Right lobe of liver (tissue), 4 donors: ENCODE measurements around the gene NDUFS8.

ENCODE experiments used
- POLR2A ChIP-seq: fragments of 450-650 bp; IDR thresholded peaks from one replicate; pipeline ENCODE4 v1.6.1; 2017; ENCODE audit warnings: antibody characterized with exemption, mild to moderate bottlenecking
- TF ChIP-seq, protein P1 (sequence below), 4 donors: fragments of 200-600 bp in 3 of 4; fragments of 450-650 bp in 1 of 4; IDR thresholded peaks; one replicate each; pipeline versions ENCODE4 v1.5.1 to v1.8.0; 2016 to 2022; ENCODE audit warnings: antibody characterized with exemption in 4 of 4, mild to moderate bottlenecking in 2 of 4
- donor health status: DM: no; HTN: no; CAD: no.
- donor health status: DM: no; HTN: no; CAD: no.
- donor health status: DM: no; HTN: yes; CAD: no.

GRCh38 chr11:68012843-68013610, 17.5 kb upstream of the NDUFS8 start:
- TF ChIP-seq POLR2A = no peak
- TF ChIP-seq, protein P1, sequence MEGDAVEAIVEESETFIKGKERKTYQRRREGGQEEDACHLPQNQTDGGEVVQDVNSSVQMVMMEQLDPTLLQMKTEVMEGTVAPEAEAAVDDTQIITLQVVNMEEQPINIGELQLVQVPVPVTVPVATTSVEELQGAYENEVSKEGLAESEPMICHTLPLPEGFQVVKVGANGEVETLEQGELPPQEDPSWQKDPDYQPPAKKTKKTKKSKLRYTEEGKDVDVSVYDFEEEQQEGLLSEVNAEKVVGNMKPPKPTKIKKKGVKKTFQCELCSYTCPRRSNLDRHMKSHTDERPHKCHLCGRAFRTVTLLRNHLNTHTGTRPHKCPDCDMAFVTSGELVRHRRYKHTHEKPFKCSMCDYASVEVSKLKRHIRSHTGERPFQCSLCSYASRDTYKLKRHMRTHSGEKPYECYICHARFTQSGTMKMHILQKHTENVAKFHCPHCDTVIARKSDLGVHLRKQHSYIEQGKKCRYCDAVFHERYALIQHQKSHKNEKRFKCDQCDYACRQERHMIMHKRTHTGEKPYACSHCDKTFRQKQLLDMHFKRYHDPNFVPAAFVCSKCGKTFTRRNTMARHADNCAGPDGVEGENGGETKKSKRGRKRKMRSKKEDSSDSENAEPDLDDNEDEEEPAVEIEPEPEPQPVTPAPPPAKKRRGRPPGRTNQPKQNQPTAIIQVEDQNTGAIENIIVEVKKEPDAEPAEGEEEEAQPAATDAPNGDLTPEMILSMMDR (IDR thresholded peaks at IDR 0.05) = no peak
